Amygdala (tissue), 56 donors: ENCODE results near the gene MRLN.
"Not testable (repeated sequence)": the region's sequence is repeated elsewhere in the genome, so short reads cannot be mapped to it uniquely, and the experiment has no call there.

Source experiments
- DNase-seq, 56 donors: peaks; one replicate each; lab custom pipeline; 2025; lab: John Stamatoyannopoulos, UW

Gene MRLN

GRCh38 chr10:59753267-59753666, at the start of gene MRLN:
TSS of gene MRLN (minus strand) at chr10:59753455.
- DNase-seq, result no peak

- no peak for DNase-seq
Observed at GRCh38 chr10:59801171-59801570, 47.9 kb upstream of the MRLN start.

- DNase-seq, result no peak
Observed at GRCh38 chr10:59799421-59799820, 46.2 kb upstream of the MRLN start.

DNA sequence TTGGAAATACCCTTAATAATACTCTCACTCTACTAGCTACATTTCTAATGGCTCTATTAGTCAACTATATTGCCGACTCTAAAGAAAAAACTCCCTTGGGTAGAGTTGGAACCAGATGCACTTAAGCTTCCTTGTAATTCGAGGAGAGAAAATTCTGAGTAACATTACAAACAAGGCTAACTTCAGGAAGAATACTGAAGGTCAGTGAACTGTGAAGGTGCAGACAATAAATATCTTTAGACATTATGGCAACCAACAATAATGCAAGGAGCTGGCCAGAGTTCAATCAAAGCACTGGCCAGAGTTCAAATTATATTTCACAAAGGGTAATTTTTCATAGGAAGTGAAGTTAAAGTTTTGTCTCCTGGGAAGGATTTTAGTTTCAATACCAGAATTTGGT, 40.7 kb upstream of the MRLN start:
- no peak for DNase-seq

- DNase-seq, result no peak
Observed at GRCh38 chr10:59792812-59793211, 39.6 kb upstream of the MRLN start.

- DNase-seq, result no peak
Observed at GRCh38 chr10:59791601-59792000, 38.3 kb upstream of the MRLN start.

DNA sequence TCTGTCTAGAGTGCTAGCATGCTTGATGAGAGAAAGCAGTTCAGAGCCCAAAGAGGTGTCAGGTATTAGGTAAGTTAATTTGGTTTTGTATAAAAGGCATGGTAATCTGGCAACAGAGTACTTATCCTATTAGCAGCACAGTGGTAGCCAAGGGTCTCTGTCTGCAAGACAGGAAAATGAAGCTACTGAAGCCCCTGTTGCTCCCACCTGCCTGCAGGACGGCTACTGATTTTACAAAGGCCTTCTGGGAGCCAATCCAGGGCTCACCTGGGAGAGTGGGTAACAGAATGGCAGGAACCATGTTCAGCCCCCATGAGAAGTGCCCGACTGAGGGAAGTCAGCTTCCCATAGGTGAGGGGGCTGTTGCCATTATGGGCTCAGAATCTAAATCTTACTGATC, 36.8 kb upstream of the MRLN start:
- DNase-seq, result not testable (repeated sequence)

- not testable (repeated sequence) for DNase-seq
Observed at GRCh38 chr10:59788914-59789313, 35.7 kb upstream of the MRLN start.

GRCh38 chr10:59787032-59787431, 33.8 kb upstream of the MRLN start:
- not testable (repeated sequence) for DNase-seq

DNA sequence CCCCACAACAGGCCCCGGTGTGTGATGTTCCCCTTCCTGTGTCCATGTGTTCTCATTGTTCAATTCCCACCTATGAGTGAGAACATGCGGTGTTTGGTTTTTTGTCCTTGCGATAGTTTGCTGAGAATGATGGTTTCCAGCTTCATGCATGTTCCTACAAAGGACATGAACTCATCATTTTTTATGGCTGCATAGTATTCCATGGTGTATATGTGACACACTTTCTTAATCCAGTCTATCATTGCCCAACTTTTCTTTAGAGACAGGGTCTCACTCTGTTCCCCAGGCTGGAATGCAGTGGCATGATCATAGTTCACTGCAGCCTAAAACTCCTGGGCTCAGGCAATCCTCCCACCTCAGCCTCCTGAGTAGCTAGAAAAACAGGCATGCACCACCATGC, 32.2 kb upstream of the MRLN start:
- not testable (repeated sequence) for DNase-seq

DNA sequence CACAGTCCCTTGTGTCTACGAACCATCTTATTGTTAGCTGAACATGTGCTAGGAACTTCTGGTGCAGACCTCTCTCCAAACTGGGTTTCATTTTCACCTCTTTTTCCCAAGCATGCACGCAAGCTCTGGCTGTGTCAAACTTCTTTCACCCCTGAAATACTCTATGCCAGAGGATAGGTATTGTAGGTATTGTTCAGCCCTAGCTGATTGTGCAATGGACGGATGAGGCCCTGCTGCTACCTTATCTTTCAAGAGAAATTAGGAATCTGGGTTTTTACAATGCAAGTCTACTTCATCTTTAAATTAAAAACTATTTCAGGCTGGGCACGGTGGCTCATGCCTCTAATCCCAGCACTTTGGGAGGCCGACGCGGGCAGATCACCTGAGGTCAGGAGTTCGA, 28.3 kb upstream of the MRLN start:
- DNase-seq, result no peak

- no peak for DNase-seq
Observed at GRCh38 chr10:59779756-59780533, 26.7 kb upstream of the MRLN start.

DNA sequence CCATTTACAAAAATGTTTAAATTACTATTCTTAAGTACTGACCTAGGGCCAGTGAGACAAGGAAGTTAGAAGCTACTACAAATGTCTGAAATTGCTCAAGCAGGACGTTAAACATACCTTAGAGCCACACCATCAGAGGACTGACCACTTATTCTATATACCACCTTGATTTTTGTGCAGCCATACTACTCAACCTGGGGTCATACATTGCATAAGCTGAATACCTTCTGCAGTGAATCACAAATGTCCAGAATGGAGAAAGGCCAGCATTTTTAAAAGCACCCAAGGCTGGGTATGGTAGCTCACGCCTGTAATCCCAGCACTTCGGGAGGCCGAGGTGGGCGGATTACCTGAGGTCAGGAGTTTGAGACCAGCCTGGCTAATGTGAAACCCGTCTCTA, 21.2 kb upstream of the MRLN start:
- DNase-seq, result no peak

DNA sequence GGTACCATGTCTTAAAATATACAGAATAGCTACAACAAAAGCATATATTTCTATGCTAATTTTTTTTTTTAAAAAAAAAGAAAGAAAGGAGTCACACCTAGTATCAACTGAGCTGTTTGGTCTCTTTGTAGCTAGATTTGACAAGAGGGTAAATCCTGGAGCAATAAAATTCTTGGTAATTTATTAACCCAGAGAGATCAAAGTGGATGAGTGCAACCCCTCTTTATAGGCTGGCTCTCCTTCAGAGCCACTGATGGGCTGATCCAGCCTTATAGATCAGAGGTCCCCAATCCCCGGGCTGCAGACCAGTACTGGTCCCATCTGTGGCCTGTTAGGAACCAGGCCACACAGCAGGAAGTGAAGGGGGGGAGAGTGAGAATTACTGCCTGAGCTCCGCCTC, 19.8 kb upstream of the MRLN start:
- no peak for DNase-seq

GRCh38 chr10:59771162-59771807, 18.0 kb upstream of the MRLN start:
- no peak for DNase-seq

DNA sequence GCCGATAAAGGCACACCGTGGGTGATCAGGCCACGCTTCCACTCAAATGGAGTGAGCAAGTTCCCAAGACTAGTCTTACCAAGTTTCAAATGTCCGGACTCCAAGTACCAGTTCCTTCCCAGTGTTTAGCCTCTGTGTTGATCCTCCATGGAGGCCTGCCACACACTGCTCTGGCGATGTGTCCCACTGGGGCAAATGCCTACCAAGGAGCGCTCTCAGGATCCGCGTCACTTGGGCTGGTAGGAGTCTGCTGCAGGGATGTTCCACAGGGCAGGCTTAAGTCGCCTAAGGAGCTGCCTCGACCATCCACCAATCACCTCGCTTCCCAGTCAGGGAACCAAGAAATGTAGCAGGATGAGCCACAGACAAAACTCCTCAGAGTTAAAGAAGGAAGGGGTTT, 17.4 kb upstream of the MRLN start:
- no peak for DNase-seq

GRCh38 chr10:59762505-59762904, 9.2 kb upstream of the MRLN start:
- no peak for DNase-seq

- no peak for DNase-seq
Observed at GRCh38 chr10:59757966-59758365, 4.7 kb upstream of the MRLN start.

- DNase-seq, result no peak
Observed at GRCh38 chr10:59754951-59755350, 1.7 kb upstream of the MRLN start.

GRCh38 chr10:59752278-59752940, 846 bp downstream of the MRLN start:
- no peak for DNase-seq

DNA sequence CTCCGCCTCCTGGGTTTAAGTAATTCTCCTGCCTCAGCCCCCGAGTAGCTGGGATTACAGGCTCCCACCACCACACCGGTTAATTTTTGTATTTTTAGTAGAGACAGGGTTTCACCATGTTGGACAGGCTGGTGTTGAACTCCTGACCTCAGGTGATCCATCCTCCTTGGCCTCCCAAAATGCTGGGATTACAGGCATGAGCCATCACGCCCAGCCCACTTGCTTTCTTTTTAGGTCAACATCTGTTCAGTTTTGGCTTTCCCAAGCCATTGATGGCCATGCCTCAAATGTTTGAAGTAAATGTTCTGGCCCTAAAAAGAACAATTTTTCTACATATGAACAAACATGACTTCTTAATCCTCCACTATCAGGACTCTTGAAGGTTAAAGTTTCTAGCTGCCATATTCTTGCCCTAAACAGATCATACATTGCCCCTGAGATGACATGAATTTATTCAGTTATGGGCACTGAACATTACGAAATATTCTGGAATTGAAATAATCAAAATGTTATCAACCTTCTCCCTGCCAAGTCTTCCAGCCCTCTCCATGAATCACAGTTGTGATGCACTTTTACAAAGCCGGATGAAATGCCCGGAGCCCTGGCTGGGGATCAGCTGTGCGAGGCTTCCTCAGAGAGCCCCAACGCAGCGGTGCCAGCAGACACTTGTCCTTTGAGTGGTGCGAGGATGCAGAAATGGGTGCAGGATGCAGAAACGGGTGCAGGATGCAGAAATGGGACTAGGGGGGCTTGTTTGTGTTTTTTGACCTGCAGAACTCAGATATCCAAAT, 2.9 kb downstream of the MRLN start:
- DNase-seq, result no peak
